ENCODE data around the gene PKM.
A peak's percentile ranks its signal among the peaks of the same experiment; 100 is the strongest.

The PKM gene

GRCh38 chr15:72233769-72234168 lies 2.8 kb upstream of the PKM start:
- no peaks in the 10 kb centered on the region for H3K9me3 ChIP-seq (ENCODE audit: severe bottlenecking)
- no peak overlapping the region for H3K4me3 ChIP-seq (ENCODE audit: low read depth, low read length)
- DNase-seq, result no peak
- TF ChIP-seq, protein P1, sequence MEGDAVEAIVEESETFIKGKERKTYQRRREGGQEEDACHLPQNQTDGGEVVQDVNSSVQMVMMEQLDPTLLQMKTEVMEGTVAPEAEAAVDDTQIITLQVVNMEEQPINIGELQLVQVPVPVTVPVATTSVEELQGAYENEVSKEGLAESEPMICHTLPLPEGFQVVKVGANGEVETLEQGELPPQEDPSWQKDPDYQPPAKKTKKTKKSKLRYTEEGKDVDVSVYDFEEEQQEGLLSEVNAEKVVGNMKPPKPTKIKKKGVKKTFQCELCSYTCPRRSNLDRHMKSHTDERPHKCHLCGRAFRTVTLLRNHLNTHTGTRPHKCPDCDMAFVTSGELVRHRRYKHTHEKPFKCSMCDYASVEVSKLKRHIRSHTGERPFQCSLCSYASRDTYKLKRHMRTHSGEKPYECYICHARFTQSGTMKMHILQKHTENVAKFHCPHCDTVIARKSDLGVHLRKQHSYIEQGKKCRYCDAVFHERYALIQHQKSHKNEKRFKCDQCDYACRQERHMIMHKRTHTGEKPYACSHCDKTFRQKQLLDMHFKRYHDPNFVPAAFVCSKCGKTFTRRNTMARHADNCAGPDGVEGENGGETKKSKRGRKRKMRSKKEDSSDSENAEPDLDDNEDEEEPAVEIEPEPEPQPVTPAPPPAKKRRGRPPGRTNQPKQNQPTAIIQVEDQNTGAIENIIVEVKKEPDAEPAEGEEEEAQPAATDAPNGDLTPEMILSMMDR (IDR thresholded peaks at IDR 0.05; ENCODE audit: low read depth, low read length), result no peak
- H3K27ac ChIP-seq, result no peak overlapping the region
- H3K36me3 ChIP-seq, result peaks cover 21% of the 10 kb centered on the region
- H3K27me3 ChIP-seq (ENCODE audit: insufficient read depth, low read depth, severe bottlenecking), result no peaks in the 10 kb centered on the region

- no peaks in the 10 kb centered on the region for H3K9me3 ChIP-seq (ENCODE audit: severe bottlenecking)
- TF ChIP-seq, protein P1 (IDR thresholded peaks at IDR 0.05; ENCODE audit: low read depth, low read length), result no peak
- peaks cover 33% of the 10 kb centered on the region for H3K36me3 ChIP-seq
- DNase-seq, result no peak
- H3K27me3 ChIP-seq (ENCODE audit: insufficient read depth, low read depth, severe bottlenecking), result no peaks in the 10 kb centered on the region
- peak overlapping the region; percentile 49 for H3K4me3 ChIP-seq (ENCODE audit: low read depth, low read length)
- H3K27ac ChIP-seq, result peak overlapping the region; percentile 89
Measured at GRCh38 chr15:72231833-72232478, 966 bp upstream of the PKM start.

DNA sequence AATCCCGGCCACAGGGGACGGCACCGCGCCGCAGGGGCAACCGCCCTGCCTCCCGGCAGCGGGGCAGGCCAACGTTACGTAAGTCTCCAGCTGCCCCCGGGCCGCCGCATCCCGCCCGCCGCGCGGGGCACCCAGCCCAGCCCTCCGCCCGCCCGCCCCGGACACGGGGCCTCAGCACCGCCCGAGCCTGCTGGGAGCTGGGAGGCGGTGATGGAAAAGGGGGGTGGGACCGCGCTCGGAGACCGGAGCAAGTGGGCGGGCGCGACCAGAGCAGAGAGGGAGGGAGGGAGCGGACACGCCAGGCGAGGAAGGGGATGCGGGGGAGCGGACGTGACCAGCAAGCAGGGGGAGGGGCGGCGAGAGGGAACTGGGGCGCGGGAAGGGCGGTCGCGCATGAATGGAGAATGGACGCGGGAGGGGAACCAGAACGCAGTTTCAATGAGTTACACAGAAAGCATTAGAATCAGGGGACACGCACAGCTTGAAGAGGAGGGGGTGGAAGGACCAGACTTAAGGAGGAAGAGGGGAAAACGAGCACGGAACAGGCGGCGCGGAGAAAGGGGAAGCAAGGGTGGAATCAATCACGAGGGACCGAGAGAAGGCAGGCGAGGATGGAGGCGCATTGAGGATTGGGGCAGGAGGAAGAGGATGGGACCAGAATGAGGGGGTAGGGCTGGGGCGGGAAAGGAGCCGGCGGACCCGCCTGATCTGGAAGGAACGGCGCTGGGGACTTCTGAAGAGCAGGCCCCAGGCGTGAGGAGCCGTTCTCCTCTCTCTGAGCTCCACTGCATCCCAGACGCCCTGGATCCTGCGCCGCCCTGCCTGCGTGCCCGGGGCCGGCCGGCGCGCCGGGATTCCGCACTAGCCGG lies 559 bp downstream of the PKM start:
- peak; percentile 86 for DNase-seq
- H3K27ac ChIP-seq, result peak overlapping the region; percentile 97
- H3K9me3 ChIP-seq (ENCODE audit: severe bottlenecking), result no peaks in the 10 kb centered on the region
- H3K27me3 ChIP-seq (ENCODE audit: insufficient read depth, low read depth, severe bottlenecking), result no peaks in the 10 kb centered on the region
- H3K4me3 ChIP-seq (ENCODE audit: low read depth, low read length), result peak overlapping the region; percentile 84
- TF ChIP-seq, protein P1 (IDR thresholded peaks at IDR 0.05; ENCODE audit: low read depth, low read length), result no peak
- peaks cover 48% of the 10 kb centered on the region for H3K36me3 ChIP-seq

- Histone ChIP-seq H3K27me3 (ENCODE audit: insufficient read depth, low read depth, severe bottlenecking) (no peaks in the 10 kb centered on the region), H3K4me3 (ENCODE audit: low read depth, low read length) (peak overlapping the region; percentile 84), H3K27ac (peak overlapping the region; percentile 97), H3K9me3 (ENCODE audit: severe bottlenecking) (no peaks in the 10 kb centered on the region), H3K36me3 (peaks cover 53% of the 10 kb centered on the region)
- DNase-seq, result no peak
- TF ChIP-seq, protein P1 (IDR thresholded peaks at IDR 0.05; ENCODE audit: low read depth, low read length), result no peak
Measured at GRCh38 chr15:72229947-72230196, 1.1 kb downstream of the PKM start.

- peaks cover 56% of the 10 kb centered on the region for H3K36me3 ChIP-seq
- no peaks in the 10 kb centered on the region for H3K27me3 ChIP-seq (ENCODE audit: insufficient read depth, low read depth, severe bottlenecking)
- peak overlapping the region; percentile 97 for H3K27ac ChIP-seq
- TF ChIP-seq, protein P1 (IDR thresholded peaks at IDR 0.05; ENCODE audit: low read depth, low read length), result no peak
- DNase-seq, result no peak
- peak overlapping the region; percentile 84 for H3K4me3 ChIP-seq (ENCODE audit: low read depth, low read length)
- no peaks in the 10 kb centered on the region for H3K9me3 ChIP-seq (ENCODE audit: severe bottlenecking)
Measured at GRCh38 chr15:72229076-72229946, 1.7 kb downstream of the PKM start.
